SK-N-SH (cell line): ENCODE results near the gene SH2D3A. TPM values are rescaled to one million over a fixed set of nuclear protein-coding genes. Genes with fewer than 3 reads are reported as not detected.

Experiments used
- CTCF ChIA-PET: fragments of 300-600, 350-600 bp; formaldehyde crosslinking; extraction: SDS; loops from one replicate; lab custom pipeline; 2021; lab: Yijun Ruan, JAX
- POLR2A ChIA-PET: fragments of 350-600 bp; sonication (Branson Sonifier 250); formaldehyde crosslinking; extraction: SDS; loops from one replicate; lab custom pipeline; 2020; ENCODE audit warnings: antibody characterized with exemption, inconsistent platforms; lab: Yijun Ruan, JAX
- DNase-seq: peaks from one replicate; pipeline ENCODE4 v3.0.0; 2012
- H2AFZ ChIP-seq: fragments of 200-600 bp; sonication (generic); 2 replicates; pipeline ENCODE4 v1.8.1; 2016; ENCODE audit warnings: antibody characterized with exemption, mild to moderate bottlenecking, low read depth
- H3F3A ChIP-seq: fragments of 200-600 bp; sonication (generic); replicated peaks from 2 replicates; pipeline ENCODE3; 2016; ENCODE audit warnings: antibody characterized with exemption, mild to moderate bottlenecking; ENCODE audit not compliant: insufficient read depth
- H3K27ac ChIP-seq, 2 experiments: fragments of 200-500 bp in 1 of 2; fragments of 200-600 bp in 1 of 2; sonication (Bioruptor generic) in 1 of 2; sonication (generic), shearing (Covaris generic) in 1 of 2; 2 replicates each; pipeline versions ENCODE4 v1.5.1 to v1.6.1; 2014 to 2016; ENCODE audit warnings: low read depth in 2 of 2, inconsistent platforms in 1 of 2, low read length in 1 of 2, mild to moderate bottlenecking in 1 of 2, mixed read lengths in 1 of 2
- H3K27me3 ChIP-seq: fragments of 200-600 bp; sonication (generic), shearing (Covaris generic); 2 replicates; pipeline ENCODE4 v1.6.1; 2016; ENCODE audit warnings: mixed run types; ENCODE audit not compliant: insufficient read depth
- H3K36me3 ChIP-seq, 2 experiments: fragments of 200-500 bp in 1 of 2; fragments of 200-600 bp in 1 of 2; sonication (Bioruptor generic) in 1 of 2; sonication (generic) in 1 of 2; replicated peaks in 1 of 2; 2 replicates each; pipeline versions ENCODE3 to v1.5.1; 2014 to 2016; ENCODE audit warnings: low read length in 1 of 2, mild to moderate bottlenecking in 1 of 2; ENCODE audit not compliant: insufficient read depth in 2 of 2, control insufficient read depth in 1 of 2
- H3K4me1 ChIP-seq, 2 experiments: fragments of 200-500 bp in 1 of 2; fragments of 200-600 bp in 1 of 2; sonication (Bioruptor generic) in 1 of 2; sonication (generic), shearing (Covaris generic) in 1 of 2; 2 replicates each; pipeline versions ENCODE4 v1.5.1 to v1.6.1; 2014 to 2016; ENCODE audit warnings: low read depth in 1 of 2, low read length in 1 of 2, mixed run types in 1 of 2; ENCODE audit not compliant: insufficient read depth in 2 of 2, control insufficient read depth in 1 of 2
- H3K4me2 ChIP-seq: fragments of 200-600 bp; sonication (generic), shearing (Covaris generic); 2 replicates; pipeline ENCODE4 v1.6.1; 2017; ENCODE audit warnings: mixed run types
- H3K4me3 ChIP-seq, 2 experiments: fragments of 200-500 bp in 1 of 2; fragments of 200-600 bp in 1 of 2; sonication (Bioruptor generic) in 1 of 2; sonication (generic), shearing (Covaris generic) in 1 of 2; 2 replicates each; pipeline versions ENCODE4 v1.5.1 to v1.8.1; 2014 to 2016; ENCODE audit warnings: low read depth in 2 of 2, inconsistent platforms in 1 of 2, low read length in 1 of 2, mild to moderate bottlenecking in 1 of 2, mixed read lengths in 1 of 2, moderate library complexity in 1 of 2
- H3K79me2 ChIP-seq: fragments of 200-600 bp; sonication (generic); 2 replicates; pipeline ENCODE4 v1.8.1; 2017; ENCODE audit warnings: mild to moderate bottlenecking; ENCODE audit not compliant: insufficient read depth
- H3K9ac ChIP-seq: fragments of 200-600 bp; sonication (generic); 2 replicates; pipeline ENCODE4 v1.6.1; 2017; ENCODE audit warnings: mixed run types
- H3K9me2 ChIP-seq: fragments of 200-600 bp; sonication (generic); 2 replicates; pipeline ENCODE4 v1.6.1; 2017; ENCODE audit warnings: mixed run types
- H3K9me3 ChIP-seq: fragments of 200-600 bp; sonication (generic); 2 replicates; pipeline ENCODE4 v1.6.1; 2017; ENCODE audit warnings: mixed run types, mild to moderate bottlenecking, moderate library complexity
- H4K20me1 ChIP-seq: fragments of 200-600 bp; sonication (generic); 2 replicates; pipeline ENCODE4 v1.6.1; 2017; ENCODE audit warnings: mild to moderate bottlenecking, mixed run types; ENCODE audit not compliant: insufficient read depth
- EZH2phosphoT487 ChIP-seq: fragments of 200-600 bp; sonication (generic); IDR thresholded peaks from 2 replicates; pipeline ENCODE4 v1.6.1; 2017; ENCODE audit warnings: low read depth, mixed run types, mild to moderate bottlenecking, antibody characterized with exemption, moderate library complexity, borderline replicate concordance
- FOXJ3 ChIP-seq: sonication (generic); formaldehyde crosslinking; IDR thresholded peaks from 2 replicates; pipeline ENCODE4 v1.5.1; 2020; ENCODE audit warnings: mild to moderate bottlenecking, missing genetic modification reagents
- JUND ChIP-seq: IDR thresholded peaks from 2 replicates; pipeline ENCODE4 v1.4.0; 2012
- MXI1 ChIP-seq: IDR thresholded peaks from 2 replicates; pipeline ENCODE4 v1.6.1; 2012; ENCODE audit warnings: mild to moderate bottlenecking, low read depth, low read length, improper control_type of control experiment
- NFIC ChIP-seq: IDR thresholded peaks from 2 replicates; pipeline ENCODE4 v1.4.0; 2012; ENCODE audit warnings: borderline replicate concordance
- TCF12 ChIP-seq: IDR thresholded peaks from 2 replicates; pipeline ENCODE4 v1.4.0; 2012
- YY1 ChIP-seq: IDR thresholded peaks from 2 replicates; pipeline ENCODE4 v1.4.0; 2012; ENCODE audit warnings: low read depth, mild to moderate bottlenecking
- WGBS: methylation state at CpG from one replicate; pipeline ENCODE4 v1.1.6; 2017; ENCODE audit warnings: low lambda C conversion rate; 5-methylcytosine and 5-hydroxymethylcytosine counted together
- polyA plus RNA-seq, 3 experiments: library from polyadenylated mRNA; depleted of rRNA; stranded (reverse); fragments of >200 nt; gene quantifications; 2 replicates each; pipeline ENCODE4 v1.2.3, GENCODE V29; 2012
- TF ChIP-seq, protein P1 (sequence below): IDR thresholded peaks from 2 replicates; pipeline ENCODE4 v1.4.0; 2012; ENCODE audit warnings: low read depth, borderline replicate concordance
- TF ChIP-seq, protein P2 (sequence below): fragments of 200-600 bp; sonication (generic); IDR thresholded peaks from 2 replicates; pipeline ENCODE4 v1.6.1; 2017; ENCODE audit warnings: antibody characterized with exemption, mild to moderate bottlenecking, moderate library complexity
- TF ChIP-seq, protein P3 (sequence below): IDR thresholded peaks from 2 replicates; pipeline ENCODE4 v1.6.1; 2012; ENCODE audit warnings: mild to moderate bottlenecking, low read depth, low read length, moderate library complexity
- TF ChIP-seq, protein P4 (sequence below): IDR thresholded peaks from 2 replicates; pipeline ENCODE4; 2012

Gene SH2D3A
- polyA plus RNA-seq, 1 of the 3 experiments (the other 2 are of a cell fraction): 0.35 TPM

DNA sequence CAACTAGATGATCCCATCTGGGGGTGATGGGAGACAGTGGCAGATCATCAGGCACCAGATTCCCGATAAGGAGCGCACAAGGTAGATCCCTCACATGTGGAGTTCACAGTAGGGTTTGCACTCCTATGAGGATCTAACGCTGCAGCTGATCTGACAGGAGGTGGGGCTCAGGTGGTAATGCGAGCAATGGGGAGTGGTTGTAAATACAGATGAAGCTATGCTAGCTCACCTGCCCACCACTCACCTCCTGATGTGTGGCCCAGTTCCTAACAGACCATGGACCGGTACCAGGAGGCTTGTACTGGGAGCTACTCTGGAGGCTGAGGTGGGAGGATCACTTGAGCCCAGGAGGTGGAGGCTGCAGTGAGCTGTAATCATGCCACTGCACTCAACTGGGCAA is 40.1 kb upstream of the SH2D3A start:
- H3K36me3 ChIP-seq: no peaks in the 10 kb centered on the region
- no peaks in the 10 kb centered on the region for H3K4me1 ChIP-seq
- no peaks in the 10 kb centered on the region for H3K9me2 ChIP-seq
- H3K9me3 ChIP-seq: no peaks in the 10 kb centered on the region
- WGBS: 47% methylated on average over 5 of the region's 5 CpGs
- ChIA-PET POLR2A (no interaction called here), CTCF (no interaction called here)
- H3F3A ChIP-seq: no peaks in the 10 kb centered on the region
- H2AFZ ChIP-seq: no peak overlapping the region
- no peak for DNase-seq
- H3K4me2 ChIP-seq: no peak overlapping the region
- no peaks in the 10 kb centered on the region for H4K20me1 ChIP-seq
- peaks cover 40% of the 10 kb centered on the region; the same call in 1 of the 2 replicates for H3K27me3 ChIP-seq
- no peaks in the 10 kb centered on the region for H3K79me2 ChIP-seq
- no peak overlapping the region for H3K27ac ChIP-seq
- no peak overlapping the region for H3K9ac ChIP-seq
- TF ChIP-seq TCF12 (no peak), YY1 (no peak), JUND (no peak)
- TF ChIP-seq, protein P1, sequence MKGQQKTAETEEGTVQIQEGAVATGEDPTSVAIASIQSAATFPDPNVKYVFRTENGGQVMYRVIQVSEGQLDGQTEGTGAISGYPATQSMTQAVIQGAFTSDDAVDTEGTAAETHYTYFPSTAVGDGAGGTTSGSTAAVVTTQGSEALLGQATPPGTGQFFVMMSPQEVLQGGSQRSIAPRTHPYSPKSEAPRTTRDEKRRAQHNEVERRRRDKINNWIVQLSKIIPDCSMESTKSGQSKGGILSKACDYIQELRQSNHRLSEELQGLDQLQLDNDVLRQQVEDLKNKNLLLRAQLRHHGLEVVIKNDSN: no peak
- no peak overlapping the region for H3K4me3 ChIP-seq

DNA sequence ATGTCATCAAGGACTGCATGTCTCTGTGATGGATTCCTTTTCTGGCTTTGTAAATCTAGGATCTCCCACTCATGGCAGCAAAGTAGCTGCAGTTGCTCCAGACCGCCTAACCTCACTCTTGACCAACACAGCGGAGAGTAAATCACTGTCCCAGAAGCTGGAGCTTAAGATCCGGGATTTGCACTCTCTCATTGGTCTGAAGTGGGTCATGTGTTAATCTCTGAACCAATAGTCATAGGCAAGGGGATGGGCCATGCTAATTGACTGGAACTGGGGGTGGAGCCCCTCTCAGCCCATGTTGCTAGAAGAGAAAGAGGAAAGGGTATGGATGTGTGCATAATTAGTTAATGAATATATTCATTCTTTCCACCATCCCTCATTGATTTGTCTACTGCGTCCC is 39.3 kb upstream of the SH2D3A start:
- Histone ChIP-seq H2AFZ (no peak overlapping the region), H3K9me3 (no peaks in the 10 kb centered on the region), H4K20me1 (no peaks in the 10 kb centered on the region)
- TF ChIP-seq NFIC: no peak
- TF ChIP-seq YY1: no peak
- no peak for TF ChIP-seq MXI1
- TF ChIP-seq, protein P2, sequence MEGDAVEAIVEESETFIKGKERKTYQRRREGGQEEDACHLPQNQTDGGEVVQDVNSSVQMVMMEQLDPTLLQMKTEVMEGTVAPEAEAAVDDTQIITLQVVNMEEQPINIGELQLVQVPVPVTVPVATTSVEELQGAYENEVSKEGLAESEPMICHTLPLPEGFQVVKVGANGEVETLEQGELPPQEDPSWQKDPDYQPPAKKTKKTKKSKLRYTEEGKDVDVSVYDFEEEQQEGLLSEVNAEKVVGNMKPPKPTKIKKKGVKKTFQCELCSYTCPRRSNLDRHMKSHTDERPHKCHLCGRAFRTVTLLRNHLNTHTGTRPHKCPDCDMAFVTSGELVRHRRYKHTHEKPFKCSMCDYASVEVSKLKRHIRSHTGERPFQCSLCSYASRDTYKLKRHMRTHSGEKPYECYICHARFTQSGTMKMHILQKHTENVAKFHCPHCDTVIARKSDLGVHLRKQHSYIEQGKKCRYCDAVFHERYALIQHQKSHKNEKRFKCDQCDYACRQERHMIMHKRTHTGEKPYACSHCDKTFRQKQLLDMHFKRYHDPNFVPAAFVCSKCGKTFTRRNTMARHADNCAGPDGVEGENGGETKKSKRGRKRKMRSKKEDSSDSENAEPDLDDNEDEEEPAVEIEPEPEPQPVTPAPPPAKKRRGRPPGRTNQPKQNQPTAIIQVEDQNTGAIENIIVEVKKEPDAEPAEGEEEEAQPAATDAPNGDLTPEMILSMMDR: no peak
- TF ChIP-seq, protein P3, sequence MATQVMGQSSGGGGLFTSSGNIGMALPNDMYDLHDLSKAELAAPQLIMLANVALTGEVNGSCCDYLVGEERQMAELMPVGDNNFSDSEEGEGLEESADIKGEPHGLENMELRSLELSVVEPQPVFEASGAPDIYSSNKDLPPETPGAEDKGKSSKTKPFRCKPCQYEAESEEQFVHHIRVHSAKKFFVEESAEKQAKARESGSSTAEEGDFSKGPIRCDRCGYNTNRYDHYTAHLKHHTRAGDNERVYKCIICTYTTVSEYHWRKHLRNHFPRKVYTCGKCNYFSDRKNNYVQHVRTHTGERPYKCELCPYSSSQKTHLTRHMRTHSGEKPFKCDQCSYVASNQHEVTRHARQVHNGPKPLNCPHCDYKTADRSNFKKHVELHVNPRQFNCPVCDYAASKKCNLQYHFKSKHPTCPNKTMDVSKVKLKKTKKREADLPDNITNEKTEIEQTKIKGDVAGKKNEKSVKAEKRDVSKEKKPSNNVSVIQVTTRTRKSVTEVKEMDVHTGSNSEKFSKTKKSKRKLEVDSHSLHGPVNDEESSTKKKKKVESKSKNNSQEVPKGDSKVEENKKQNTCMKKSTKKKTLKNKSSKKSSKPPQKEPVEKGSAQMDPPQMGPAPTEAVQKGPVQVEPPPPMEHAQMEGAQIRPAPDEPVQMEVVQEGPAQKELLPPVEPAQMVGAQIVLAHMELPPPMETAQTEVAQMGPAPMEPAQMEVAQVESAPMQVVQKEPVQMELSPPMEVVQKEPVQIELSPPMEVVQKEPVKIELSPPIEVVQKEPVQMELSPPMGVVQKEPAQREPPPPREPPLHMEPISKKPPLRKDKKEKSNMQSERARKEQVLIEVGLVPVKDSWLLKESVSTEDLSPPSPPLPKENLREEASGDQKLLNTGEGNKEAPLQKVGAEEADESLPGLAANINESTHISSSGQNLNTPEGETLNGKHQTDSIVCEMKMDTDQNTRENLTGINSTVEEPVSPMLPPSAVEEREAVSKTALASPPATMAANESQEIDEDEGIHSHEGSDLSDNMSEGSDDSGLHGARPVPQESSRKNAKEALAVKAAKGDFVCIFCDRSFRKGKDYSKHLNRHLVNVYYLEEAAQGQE: no peak
- TF ChIP-seq FOXJ3: no peak
- TF ChIP-seq EZH2phosphoT487: no peak
- TF ChIP-seq, protein P4, sequence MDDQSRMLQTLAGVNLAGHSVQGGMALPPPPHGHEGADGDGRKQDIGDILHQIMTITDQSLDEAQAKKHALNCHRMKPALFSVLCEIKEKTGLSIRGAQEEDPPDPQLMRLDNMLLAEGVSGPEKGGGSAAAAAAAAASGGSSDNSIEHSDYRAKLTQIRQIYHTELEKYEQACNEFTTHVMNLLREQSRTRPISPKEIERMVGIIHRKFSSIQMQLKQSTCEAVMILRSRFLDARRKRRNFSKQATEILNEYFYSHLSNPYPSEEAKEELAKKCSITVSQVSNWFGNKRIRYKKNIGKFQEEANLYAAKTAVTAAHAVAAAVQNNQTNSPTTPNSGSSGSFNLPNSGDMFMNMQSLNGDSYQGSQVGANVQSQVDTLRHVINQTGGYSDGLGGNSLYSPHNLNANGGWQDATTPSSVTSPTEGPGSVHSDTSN: no peak
- TF ChIP-seq, all 33 proteins: peak for 0
- Histone ChIP-seq H3F3A (no peaks in the 10 kb centered on the region), H3K36me3 (no peaks in the 10 kb centered on the region), H3K9ac (no peak overlapping the region), H3K27me3 (peaks cover 41% of the 10 kb centered on the region; the same call in 1 of the 2 replicates), H3K4me2 (no peak overlapping the region), H3K79me2 (no peaks in the 10 kb centered on the region), H3K4me1 (no peaks in the 10 kb centered on the region), H3K27ac (no peak overlapping the region), H3K4me3 (no peak overlapping the region), H3K9me2 (no peaks in the 10 kb centered on the region)
- no peak for DNase-seq
- POLR2A ChIA-PET: no interaction called here
- CTCF ChIA-PET: no interaction called here
- 9% methylated on average over 2 of the region's 4 CpGs for WGBS
